ENCODE data around the gene ADA.
A peak's percentile ranks its signal among the peaks of the same experiment; 100 is the strongest.

ADA gene

GRCh38 chr20:44615169-44615791 is 36.2 kb downstream of the ADA start:
- no peak overlapping the region for H3K4me3 ChIP-seq (ENCODE audit: low read depth, low read length)
- TF ChIP-seq CTCF (IDR thresholded peaks at IDR 0.05; ENCODE audit: low read depth, low read length), result no peak

GRCh38 chr20:44614525-44614924 is 37.0 kb downstream of the ADA start:
- no peak overlapping the region for H3K4me3 ChIP-seq (ENCODE audit: low read depth, low read length)
- TF ChIP-seq CTCF (IDR thresholded peaks at IDR 0.05; ENCODE audit: low read depth, low read length), result no peak

GRCh38 chr20:44613575-44613974 is 37.9 kb downstream of the ADA start:
- TF ChIP-seq CTCF (IDR thresholded peaks at IDR 0.05; ENCODE audit: low read depth, low read length), result no peak
- no peak overlapping the region for H3K4me3 ChIP-seq (ENCODE audit: low read depth, low read length)

- no peak overlapping the region for H3K4me3 ChIP-seq (ENCODE audit: low read depth, low read length)
- TF ChIP-seq CTCF (IDR thresholded peaks at IDR 0.05; ENCODE audit: low read depth, low read length), result no peak
Observed at GRCh38 chr20:44610313-44610962, 41.1 kb downstream of the ADA start.

GRCh38 chr20:44609516-44610312 is 41.8 kb downstream of the ADA start:
- no peak overlapping the region for H3K4me3 ChIP-seq (ENCODE audit: low read depth, low read length)
- TF ChIP-seq CTCF (IDR thresholded peaks at IDR 0.05; ENCODE audit: low read depth, low read length), result peak; percentile 99

- TF ChIP-seq CTCF (IDR thresholded peaks at IDR 0.05; ENCODE audit: low read depth, low read length), result no peak
- H3K4me3 ChIP-seq (ENCODE audit: low read depth, low read length), result no peak overlapping the region
Observed at GRCh38 chr20:44609006-44609515, 42.4 kb downstream of the ADA start.
